Dedifferentiated amniotic fluid mesenchymal stem cell (primary cell): ENCODE measurements around the gene SERPINB13.

ENCODE experiments used
- DNase-seq: peaks from one replicate; pipeline ENCODE4 v3.0.0-alpha.2; 2016; ENCODE audit errors: extremely low spot score

SERPINB13 gene

DNA sequence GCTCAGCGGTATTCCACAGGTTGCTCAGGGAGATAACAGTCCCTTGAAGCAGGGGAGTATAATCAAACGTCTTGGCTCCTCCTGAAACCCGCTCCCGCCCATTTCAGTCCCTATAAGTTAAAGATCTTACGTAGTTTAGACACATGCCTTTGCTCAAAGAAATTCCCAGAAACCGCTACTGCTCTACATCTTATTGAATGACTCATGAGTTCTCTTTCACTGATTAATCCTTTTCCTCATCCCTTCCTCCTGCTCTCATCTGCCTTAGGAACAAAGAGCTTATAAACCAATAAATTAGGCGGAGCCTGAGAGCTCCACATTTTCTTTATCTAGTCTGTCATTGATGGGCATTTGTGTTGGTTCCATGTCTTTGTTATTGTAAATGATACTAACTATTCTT lies 61.1 kb downstream of the SERPINB13 start:
- no peak for DNase-seq
